GM13976 (cell line): Measurements from ENCODE around the gene CSAD.
"Not testable (repeated sequence)": the region's sequence is repeated elsewhere in the genome, so short reads cannot be mapped to it uniquely, and the experiment has no call there.

Experiments
- DNase-seq: peaks from one replicate; pipeline ENCODE4 v3.0.0; 2012; ENCODE audit warnings: low spot score
- CTCF ChIP-seq: IDR thresholded peaks from 2 replicates; pipeline ENCODE4 v1.5.1; 2012; ENCODE audit warnings: borderline replicate concordance, mild to moderate bottlenecking; ENCODE audit not compliant: insufficient read depth; ENCODE audit errors: extremely low read depth, missing control alignments, control extremely low read depth
- in situ Hi-C: fragments of 300-500 bp; cut with MboI; formaldehyde crosslinking; loops from one replicate; pipeline ENCODE4 v1.12.0; 2022; ENCODE audit warnings: low sequenced_read_pairs, mixed read lengths, inconsistent platforms; ENCODE audit not compliant: unreplicated experiment

The CSAD gene

DNA sequence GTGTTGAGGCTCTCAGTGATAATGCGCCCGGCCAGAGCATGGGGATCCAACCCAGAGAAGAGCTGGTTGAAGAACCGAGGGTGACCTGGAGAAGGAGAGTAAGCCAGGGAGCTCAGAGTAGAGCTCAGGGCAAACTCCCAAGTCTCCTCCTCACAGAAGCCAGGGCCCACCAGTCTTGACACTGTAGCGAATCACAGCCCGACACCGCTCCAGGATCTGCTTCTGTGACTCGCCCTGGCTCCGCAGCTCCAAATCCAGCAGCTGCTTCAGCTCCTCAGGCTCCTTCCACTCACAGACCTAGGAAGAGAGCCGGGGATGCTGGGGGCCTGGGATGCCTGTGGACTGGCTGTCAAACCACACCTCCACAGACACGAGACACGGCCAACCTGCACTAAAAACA, 8.4 kb downstream of the CSAD start:
- no peak for TF ChIP-seq CTCF
- no peak for DNase-seq
- in situ Hi-C loops, result no loop called here

GRCh38 chr12:53171725-53172329, 8.9 kb downstream of the CSAD start:
- DNase-seq, result no peak

GRCh38 chr12:53170876-53171724, 9.6 kb downstream of the CSAD start:
- TF ChIP-seq CTCF, result no peak
- no peak for DNase-seq
- in situ Hi-C loops, result no loop called here

More at GRCh38 chr12:53171725-53172329, 8.9 kb downstream of the CSAD start:
- in situ Hi-C loops, result no loop called here
- TF ChIP-seq CTCF, result no peak

- in situ Hi-C loops, result no loop called here
- TF ChIP-seq CTCF, result no peak
- DNase-seq, result no peak
Observed at GRCh38 chr12:53170215-53170614, 10.5 kb downstream of the CSAD start.

DNA sequence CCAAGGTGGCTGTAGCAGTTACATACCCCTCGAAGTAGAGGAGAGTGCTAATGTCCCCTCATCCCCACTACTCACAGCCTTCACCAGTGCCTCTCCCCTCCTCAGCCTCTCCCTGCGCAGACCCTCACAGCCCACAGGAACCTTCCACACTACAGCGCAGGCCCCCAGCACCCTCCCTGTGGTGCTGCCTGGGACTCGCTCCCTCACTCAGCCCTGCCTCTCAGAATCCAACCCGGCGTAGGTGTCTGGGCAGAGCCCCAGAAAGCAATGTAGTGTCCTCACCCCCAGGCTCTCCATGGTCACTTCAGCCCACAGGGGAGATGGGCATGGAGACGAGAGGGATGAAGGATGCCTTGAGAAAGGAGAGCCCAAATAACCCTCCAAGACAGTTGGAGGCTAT, 11.1 kb downstream of the CSAD start:
- in situ Hi-C loops, result no loop called here
- DNase-seq, result no peak
- no peak for TF ChIP-seq CTCF

DNA sequence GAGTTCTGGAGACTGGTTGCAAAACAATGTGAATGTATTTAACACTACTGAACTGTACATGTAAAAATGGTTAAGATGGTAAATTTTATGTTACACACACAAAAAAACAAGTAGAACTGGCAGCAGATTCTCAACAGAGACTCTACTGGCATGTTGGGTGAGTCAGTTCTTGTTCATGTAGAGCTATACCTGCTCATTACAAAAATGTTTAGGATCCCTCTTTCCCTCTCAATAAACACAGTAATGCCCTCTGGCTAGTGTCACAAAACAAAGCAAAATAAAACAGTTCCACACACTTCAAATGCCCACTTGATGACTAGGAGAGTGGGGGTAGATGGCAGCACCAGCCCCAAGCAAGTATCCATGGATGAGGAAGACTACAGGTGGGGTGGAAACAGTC, 13.9 kb downstream of the CSAD start:
- no peak for TF ChIP-seq CTCF
- in situ Hi-C loops, result no loop called here
- DNase-seq, result no peak

DNA sequence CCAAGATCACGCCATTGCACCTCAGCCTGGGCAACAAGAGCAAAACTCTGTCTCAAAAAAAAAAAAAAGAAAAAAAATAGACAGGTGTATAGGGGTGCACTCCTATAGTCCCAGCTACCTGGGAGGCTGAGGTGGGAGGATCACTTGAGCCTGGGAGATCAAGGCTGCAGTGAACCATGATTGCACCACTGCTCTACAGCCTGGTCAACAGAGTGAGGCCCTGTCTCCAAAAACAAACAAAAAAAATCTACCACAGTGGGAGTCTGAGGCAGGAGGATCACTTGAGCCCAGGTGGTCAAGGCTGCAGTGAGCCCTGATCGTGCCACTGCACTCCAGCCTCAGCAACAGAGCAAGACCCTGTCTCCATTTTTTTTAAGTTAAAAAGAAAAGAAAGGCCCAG, 17.7 kb downstream of the CSAD start:
- DNase-seq, in situ Hi-C loops: not testable (repeated sequence)
